IMR-90 (cell line): Measurements from ENCODE around the gene NFATC1. TPM values are rescaled to one million over a fixed set of nuclear protein-coding genes. Genes with fewer than 3 reads are reported as not detected.

Source experiments
- ATAC-seq: fragments of 200-7000 bp; cut with Tn5 transposase; 2 replicates; pipeline ENCODE4 v1.9.1; 2020; ENCODE audit warnings: low read depth, mild to moderate bottlenecking, moderate library complexity
- BruUV-seq: library from RNA; stranded (reverse); fragments of 400-500 nt; replicated peaks from 2 replicates; lab custom pipeline; 2021; lab: Mats Ljungman, UMichigan
- CTCF ChIA-PET: fragments of 300-600 bp; formaldehyde crosslinking; extraction: SDS; loops from one replicate; lab custom pipeline; 2021; ENCODE audit warnings: antibody characterized with exemption; lab: Yijun Ruan, JAX
- POLR2A ChIA-PET: fragments of 300-600 bp; sonication (Branson Sonifier 250); formaldehyde crosslinking; loops from one replicate; lab custom pipeline; 2022; ENCODE audit warnings: antibody characterized with exemption; ENCODE audit not compliant: unreplicated experiment; lab: Charles Lee
- DNase-seq: peaks from one replicate; pipeline ENCODE4 v3.0.0; 2013
- H2AFZ ChIP-seq: replicated peaks from 2 replicates; pipeline ENCODE3; 2013; ENCODE audit warnings: low read length, mild to moderate bottlenecking; ENCODE audit not compliant: poor library complexity
- H2AK5ac ChIP-seq: 2 replicates; pipeline ENCODE4 v1.6.1; 2013; ENCODE audit warnings: low read depth, low read length, inconsistent platforms
- H2AK9ac ChIP-seq: replicated peaks from 2 replicates; pipeline ENCODE3; 2013; ENCODE audit warnings: mild to moderate bottlenecking, low read depth, low read length, moderate library complexity; ENCODE audit not compliant: poor library complexity
- H2BK120ac ChIP-seq: 2 replicates; pipeline ENCODE4 v1.6.1; 2013; ENCODE audit warnings: low read depth, low read length, inconsistent platforms
- H2BK15ac ChIP-seq: 3 replicates; pipeline ENCODE4 v1.6.1; 2013; ENCODE audit warnings: low read depth, low read length, inconsistent platforms
- H2BK20ac ChIP-seq: 2 replicates; pipeline ENCODE4 v1.6.1; 2013; ENCODE audit warnings: low read depth, mild to moderate bottlenecking, inconsistent platforms, low read length, moderate library complexity
- H2BK5ac ChIP-seq: 2 replicates; pipeline ENCODE4 v1.6.1; 2013; ENCODE audit warnings: mild to moderate bottlenecking, low read depth, low read length, inconsistent platforms; ENCODE audit not compliant: poor library complexity, severe bottlenecking
- H3K14ac ChIP-seq: replicated peaks from 2 replicates; pipeline ENCODE4 v1.6.1; 2013; ENCODE audit warnings: low read depth, low read length, inconsistent platforms
- H3K18ac ChIP-seq: 2 replicates; pipeline ENCODE4 v1.6.1; 2013; ENCODE audit warnings: low read depth, low read length, control low read depth
- H3K23ac ChIP-seq: 2 replicates; pipeline ENCODE4 v1.6.1; 2013; ENCODE audit warnings: low read depth, low read length, inconsistent platforms
- H3K27ac ChIP-seq: 2 replicates; pipeline ENCODE4 v1.5.1; 2013; ENCODE audit warnings: mild to moderate bottlenecking, control low read depth, low read length; ENCODE audit not compliant: insufficient read depth
- H3K27me3 ChIP-seq: 2 replicates; pipeline ENCODE4 v1.6.1; 2013; ENCODE audit warnings: low read length; ENCODE audit not compliant: control insufficient read depth, insufficient read depth
- H3K36me3 ChIP-seq: 2 replicates; pipeline ENCODE4 v1.6.1; 2013; ENCODE audit warnings: low read length, mixed read lengths; ENCODE audit not compliant: control insufficient read depth, insufficient read depth
- H3K4ac ChIP-seq: 2 replicates; pipeline ENCODE4 v1.6.1; 2013; ENCODE audit warnings: low read depth, low read length, inconsistent platforms
- H3K4me1 ChIP-seq: 2 replicates; pipeline ENCODE4 v1.6.1; 2013; ENCODE audit warnings: low read length, mixed read lengths; ENCODE audit not compliant: control insufficient read depth, insufficient read depth
- H3K4me2 ChIP-seq: 2 replicates; pipeline ENCODE4 v1.6.1; 2013; ENCODE audit warnings: low read depth, mild to moderate bottlenecking, control low read depth, low read length, moderate library complexity
- H3K4me3 ChIP-seq: 2 replicates; pipeline ENCODE4 v1.5.1; 2013; ENCODE audit warnings: low read depth, mild to moderate bottlenecking, control low read depth, low read length, moderate library complexity; ENCODE audit not compliant: insufficient read depth
- H3K56ac ChIP-seq: 2 replicates; pipeline ENCODE4 v1.6.1; 2013; ENCODE audit warnings: low read length, inconsistent platforms; ENCODE audit not compliant: insufficient read depth; ENCODE audit errors: extremely low read depth
- H3K79me1 ChIP-seq, 2 experiments: 2 replicates each; pipeline ENCODE4 v1.6.1; 2013; ENCODE audit warnings: low read length in 2 of 2, inconsistent platforms in 1 of 2, low read depth in 1 of 2
- H3K9ac ChIP-seq: 2 replicates; pipeline ENCODE4 v1.6.1; 2013; ENCODE audit warnings: low read depth, low read length, control low read depth
- H3K9me1 ChIP-seq: 2 replicates; pipeline ENCODE4 v1.6.1; 2013; ENCODE audit warnings: low read length, inconsistent platforms; ENCODE audit not compliant: insufficient read depth
- H3K9me3 ChIP-seq: 2 replicates; pipeline ENCODE4 v1.6.1; 2013; ENCODE audit warnings: low read length; ENCODE audit not compliant: control insufficient read depth, insufficient read depth
- H4K20me1 ChIP-seq: 2 replicates; pipeline ENCODE4 v1.6.1; 2013; ENCODE audit warnings: low read length, inconsistent platforms; ENCODE audit not compliant: insufficient read depth
- H4K5ac ChIP-seq: 2 replicates; pipeline ENCODE4 v1.6.1; 2013; ENCODE audit warnings: mild to moderate bottlenecking, low read depth, low read length, control low read depth
- H4K8ac ChIP-seq, 2 experiments: 2 replicates each; pipeline ENCODE4 v1.6.1; 2013; ENCODE audit warnings: low read depth in 2 of 2, low read length in 2 of 2, control low read depth in 1 of 2, inconsistent platforms in 1 of 2
- H4K91ac ChIP-seq: 2 replicates; pipeline ENCODE4 v1.6.1; 2013; ENCODE audit warnings: low read depth, low read length, inconsistent platforms; ENCODE audit not compliant: insufficient read depth
- BHLHE40 ChIP-seq: fragments of 150-350 bp; IDR thresholded peaks from 2 replicates; pipeline ENCODE4 v1.6.1; 2016; ENCODE audit warnings: mild to moderate bottlenecking, low read depth, low read length
- CEBPB ChIP-seq: IDR thresholded peaks from 2 replicates; pipeline ENCODE4 v1.6.1; 2012; ENCODE audit warnings: low read depth, low read length, improper control_type of control experiment
- ELK1 ChIP-seq: fragments of 150-350 bp; IDR thresholded peaks from 2 replicates; pipeline ENCODE4 v1.6.1; 2016; ENCODE audit warnings: low read depth, mild to moderate bottlenecking, low read length, moderate library complexity, borderline replicate concordance
- MAFK ChIP-seq: IDR thresholded peaks from 2 replicates; pipeline ENCODE4 v1.6.1; 2012; ENCODE audit warnings: low read depth, low read length, improper control_type of control experiment
- MAZ ChIP-seq: IDR thresholded peaks from 2 replicates; pipeline ENCODE4 v1.6.1; 2012; ENCODE audit warnings: low read depth, mild to moderate bottlenecking, low read length, improper control_type of control experiment, moderate library complexity, borderline replicate concordance
- POLR2A ChIP-seq: IDR thresholded peaks from 2 replicates; pipeline ENCODE4 v1.6.1; 2012; ENCODE audit warnings: mild to moderate bottlenecking, low read depth, low read length
- RCOR1 ChIP-seq: IDR thresholded peaks from 2 replicates; pipeline ENCODE4 v1.6.1; 2012; ENCODE audit warnings: mild to moderate bottlenecking, low read length, improper control_type of control experiment; ENCODE audit not compliant: insufficient replicate concordance
- RFX5 ChIP-seq: IDR thresholded peaks from 2 replicates; pipeline ENCODE4 v1.8.0; 2012; ENCODE audit warnings: low read depth, mild to moderate bottlenecking, low read length, moderate library complexity
- SMC3 ChIP-seq: fragments of 150-350 bp; IDR thresholded peaks from 2 replicates; pipeline ENCODE4 v1.6.1; 2016; ENCODE audit warnings: low read depth, mild to moderate bottlenecking, antibody characterized with exemption, low read length, moderate library complexity
- USF2 ChIP-seq: fragments of 150-350 bp; IDR thresholded peaks from 2 replicates; pipeline ENCODE4 v1.6.1; 2017; ENCODE audit warnings: mild to moderate bottlenecking, antibody characterized with exemption, low read length, low read depth
- WGBS, 2 experiments: methylation state at CpG; one replicate each; pipeline versions ENCODE4 v1.1.5 to v1.1.7; 2013; ENCODE audit warnings: missing lambda C conversion rate in 2 of 2; ENCODE audit not compliant: insufficient read length in 1 of 2; ENCODE audit errors: extremely low coverage in 2 of 2; 5-methylcytosine and 5-hydroxymethylcytosine counted together
- dilution Hi-C: fragments of 300-500 bp; cut with HindIII; formaldehyde crosslinking; loops from one replicate; pipeline ENCODE4 v1.14.3; 2018; ENCODE audit warnings: low sequenced_read_pairs; ENCODE audit not compliant: unreplicated experiment
- in situ Hi-C: fragments of 300-500 bp; cut with MboI; formaldehyde crosslinking; loops from 3 replicates; pipeline ENCODE4 v1.14.3; 2019; ENCODE audit warnings: low sequenced_read_pairs, inconsistent platforms, mixed read lengths
- intact Hi-C: fragments of 100-400 bp; cut with micrococcal nuclease; formaldehyde crosslinking; loops from 2 replicates; pipeline ENCODE4 v1.10.0; 2022
- polyA plus RNA-seq, 3 experiments: library from polyadenylated mRNA; depleted of rRNA; stranded (reverse); fragments of >200 nt; gene quantifications; 2 replicates each; pipeline ENCODE4 v1.2.3, GENCODE V29; 2012; ENCODE audit warnings: low replicate concordance in 1 of 3
- total RNA-seq: library from RNA; depleted of rRNA; stranded (reverse); fragments of >200 nt; gene quantifications from 2 replicates; pipeline ENCODE4 v1.2.3, GENCODE V29; 2012
- TF ChIP-seq, protein P1 (sequence below): conservative IDR thresholded peaks from 2 replicates; pipeline ENCODE4 v1.5.1; 2012; ENCODE audit warnings: mild to moderate bottlenecking, low read depth, low read length, improper control_type of control experiment

NFATC1 gene
- total and polyA plus RNA-seq, 2 of the 4 experiments (the other 2 are of a cell fraction): 0.36 to 1.8 TPM

DNA sequence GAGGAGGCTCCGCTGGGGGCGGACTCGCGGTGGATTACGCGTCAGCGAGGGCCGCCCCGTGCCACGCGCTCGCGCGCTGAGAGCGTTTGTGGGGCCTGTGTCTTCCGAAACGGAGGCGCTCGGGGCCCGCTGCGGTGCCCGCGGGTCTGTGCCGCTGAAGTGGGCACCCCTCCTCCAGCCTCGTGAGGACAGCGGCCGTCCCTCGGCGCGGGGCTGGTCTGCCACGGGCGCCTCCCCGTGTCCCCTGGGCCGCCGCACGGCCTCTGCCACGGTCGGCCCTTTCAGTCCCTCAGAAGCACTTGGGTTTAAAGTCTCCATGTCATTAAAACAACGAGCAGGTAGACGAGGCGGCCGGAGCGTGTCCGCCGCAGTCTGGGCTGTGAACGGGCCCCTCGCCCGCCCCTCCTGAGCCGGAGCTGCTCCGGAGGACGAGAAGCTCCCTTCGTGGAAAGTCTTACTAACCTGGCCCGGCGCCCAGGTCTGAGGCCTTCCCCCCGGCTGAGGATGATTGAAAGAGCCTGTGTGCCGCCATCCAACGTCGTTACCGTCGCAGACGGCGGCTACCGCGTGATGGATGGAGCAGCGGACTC lies 97.6 kb downstream of the NFATC1 start:
- no peak overlapping the region for H3K4ac ChIP-seq
- no peaks in the 10 kb centered on the region for H4K20me1 ChIP-seq
- no TSS peak for BruUV-seq
- 89% methylated on average over 31 of the region's 65 CpGs; no CpG with 5 or more reads in 1 of the 2 experiments for WGBS, 2 experiments
- H2BK15ac ChIP-seq: no peak overlapping the region
- dilution Hi-C loops (no loop called here), intact Hi-C loops (no loop called here), in situ Hi-C loops (no loop called here)
- no peak overlapping the region for H3K56ac ChIP-seq
- H3K18ac ChIP-seq: no peak overlapping the region
- H4K91ac ChIP-seq: no peak overlapping the region
- no peak overlapping the region for H3K14ac ChIP-seq
- H3K79me1 ChIP-seq: no peaks in the 10 kb centered on the region
- no peak overlapping the region for H3K4me3 ChIP-seq
- DNase-seq (no peak), ATAC-seq (no peak)
- CTCF ChIA-PET: no interaction called here
- H3K27me3 ChIP-seq: no peaks in the 10 kb centered on the region
- H4K5ac ChIP-seq: no peak overlapping the region
- no peak overlapping the region for H2BK5ac ChIP-seq
- H2BK120ac ChIP-seq: no peak overlapping the region
- H3K23ac ChIP-seq: no peak overlapping the region
- H2AK5ac ChIP-seq: no peak overlapping the region
- H2AK9ac ChIP-seq: no peak overlapping the region
- H3K4me1 ChIP-seq: no peaks in the 10 kb centered on the region; the same call in 1 of the 2 replicates
- TF ChIP-seq USF2 (no peak), ELK1 (no peak), CEBPB (no peak), SMC3 (no peak), POLR2A (no peak), RCOR1 (no peak), MAZ (no peak), MAFK (no peak), RFX5 (no peak), BHLHE40 (no peak)
- TF ChIP-seq, protein P1, sequence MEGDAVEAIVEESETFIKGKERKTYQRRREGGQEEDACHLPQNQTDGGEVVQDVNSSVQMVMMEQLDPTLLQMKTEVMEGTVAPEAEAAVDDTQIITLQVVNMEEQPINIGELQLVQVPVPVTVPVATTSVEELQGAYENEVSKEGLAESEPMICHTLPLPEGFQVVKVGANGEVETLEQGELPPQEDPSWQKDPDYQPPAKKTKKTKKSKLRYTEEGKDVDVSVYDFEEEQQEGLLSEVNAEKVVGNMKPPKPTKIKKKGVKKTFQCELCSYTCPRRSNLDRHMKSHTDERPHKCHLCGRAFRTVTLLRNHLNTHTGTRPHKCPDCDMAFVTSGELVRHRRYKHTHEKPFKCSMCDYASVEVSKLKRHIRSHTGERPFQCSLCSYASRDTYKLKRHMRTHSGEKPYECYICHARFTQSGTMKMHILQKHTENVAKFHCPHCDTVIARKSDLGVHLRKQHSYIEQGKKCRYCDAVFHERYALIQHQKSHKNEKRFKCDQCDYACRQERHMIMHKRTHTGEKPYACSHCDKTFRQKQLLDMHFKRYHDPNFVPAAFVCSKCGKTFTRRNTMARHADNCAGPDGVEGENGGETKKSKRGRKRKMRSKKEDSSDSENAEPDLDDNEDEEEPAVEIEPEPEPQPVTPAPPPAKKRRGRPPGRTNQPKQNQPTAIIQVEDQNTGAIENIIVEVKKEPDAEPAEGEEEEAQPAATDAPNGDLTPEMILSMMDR: no peak
- no peak overlapping the region for H3K27ac ChIP-seq
- no peak overlapping the region for H4K8ac ChIP-seq
- POLR2A ChIA-PET: no interaction called here
- no peak overlapping the region for H2AFZ ChIP-seq
- no peak overlapping the region for H3K9ac ChIP-seq
- no peak overlapping the region for H2BK20ac ChIP-seq
- H3K9me3 ChIP-seq: no peaks in the 10 kb centered on the region; the same call in 1 of the 2 replicates
- H3K36me3 ChIP-seq: no peaks in the 10 kb centered on the region
- H3K4me2 ChIP-seq: no peak overlapping the region
- no peaks in the 10 kb centered on the region for H3K9me1 ChIP-seq
